Measurements from ENCODE around the gene PARD3B. TPM values are rescaled to one million over a fixed set of nuclear protein-coding genes. Genes with fewer than 3 reads are reported as not detected.

The PARD3B gene
- total RNA-seq, 1 experiment from 2014 or later = 2.0 TPM

DNA sequence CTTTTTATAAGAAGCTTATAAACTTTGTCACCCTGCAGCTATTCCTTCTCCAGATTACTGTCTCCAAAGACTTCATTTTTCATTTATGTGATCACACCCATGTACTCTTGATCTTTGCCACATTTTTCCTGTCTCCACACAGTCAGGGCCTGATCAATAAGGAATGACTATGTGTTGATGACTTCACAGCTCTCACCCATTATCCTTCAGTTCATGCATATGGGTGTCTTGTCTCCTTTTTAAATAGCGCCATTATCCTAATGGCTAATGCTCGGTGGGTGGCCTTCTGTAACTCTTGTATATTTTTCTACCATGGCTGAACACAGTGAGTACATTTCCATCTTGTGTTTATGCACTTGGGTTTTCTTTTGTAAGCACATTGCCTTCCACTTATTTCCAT is 801.4 kb downstream of the PARD3B start:
- no peaks in the 10 kb centered on the region; the same call in 1 of the 2 replicates for H4K20me1 ChIP-seq (ENCODE audit: insufficient read depth)
- BruUV-seq (replicated peaks) = no TSS peak
- intact Hi-C loops (cut with micrococcal nuclease) = no loop called here

More for the DNA sequence above, 801.4 kb downstream of the PARD3B start:
- no peaks in the 10 kb centered on the region for H3K9me3 ChIP-seq (ENCODE audit: control insufficient read depth in 1 of 2, insufficient read depth in 1 of 2, low read depth in 1 of 2, low read length in 2 of 2)
- ChIA-PET RAD21 (ENCODE audit: low non-redundant PET in 1 of 2, low total read pairs in 2 of 2, uncharacterized antibody in 2 of 2, unreplicated experiment in 2 of 2) (no interaction called here), CTCF (no interaction called here), POLR2A (no interaction called here)
- H3K27ac ChIP-seq (ENCODE audit: low read depth, low read length) = no peak overlapping the region
- 0 out of 2 replicates have a peak, but pooled peaks cover 9% of the 10 kb centered on the region for H3K27me3 ChIP-seq (ENCODE audit: insufficient read depth, low read length)
- H3K36me3 ChIP-seq (ENCODE audit: control insufficient read depth in 1 of 2, insufficient read depth in 2 of 2, low read length in 2 of 2) = no peaks in the 10 kb centered on the region
- DNase-seq (ENCODE audit: low read depth, low spot score) = no peak
- H3K4me1 ChIP-seq (ENCODE audit: control insufficient read depth in 1 of 2, insufficient read depth in 2 of 2, low read length in 2 of 2) = no peaks in the 10 kb centered on the region
- no peak overlapping the region for H2AFZ ChIP-seq (ENCODE audit: low read depth, low read length, poor library complexity, severe bottlenecking)
- H3K4me2 ChIP-seq (ENCODE audit: low read length) = no peak overlapping the region
- no peak overlapping the region for H3K4me3 ChIP-seq (replicated peaks in 1 of 2; ENCODE audit: low read depth in 1 of 2, low read length in 2 of 2)
- TF ChIP-seq, protein P1, sequence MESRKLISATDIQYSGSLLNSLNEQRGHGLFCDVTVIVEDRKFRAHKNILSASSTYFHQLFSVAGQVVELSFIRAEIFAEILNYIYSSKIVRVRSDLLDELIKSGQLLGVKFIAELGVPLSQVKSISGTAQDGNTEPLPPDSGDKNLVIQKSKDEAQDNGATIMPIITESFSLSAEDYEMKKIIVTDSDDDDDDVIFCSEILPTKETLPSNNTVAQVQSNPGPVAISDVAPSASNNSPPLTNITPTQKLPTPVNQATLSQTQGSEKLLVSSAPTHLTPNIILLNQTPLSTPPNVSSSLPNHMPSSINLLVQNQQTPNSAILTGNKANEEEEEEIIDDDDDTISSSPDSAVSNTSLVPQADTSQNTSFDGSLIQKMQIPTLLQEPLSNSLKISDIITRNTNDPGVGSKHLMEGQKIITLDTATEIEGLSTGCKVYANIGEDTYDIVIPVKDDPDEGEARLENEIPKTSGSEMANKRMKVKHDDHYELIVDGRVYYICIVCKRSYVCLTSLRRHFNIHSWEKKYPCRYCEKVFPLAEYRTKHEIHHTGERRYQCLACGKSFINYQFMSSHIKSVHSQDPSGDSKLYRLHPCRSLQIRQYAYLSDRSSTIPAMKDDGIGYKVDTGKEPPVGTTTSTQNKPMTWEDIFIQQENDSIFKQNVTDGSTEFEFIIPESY (IDR thresholded peaks at IDR 0.05; ENCODE audit: extremely low read depth, insufficient replicate concordance, low read length) = no peak
- TF ChIP-seq, protein P2, sequence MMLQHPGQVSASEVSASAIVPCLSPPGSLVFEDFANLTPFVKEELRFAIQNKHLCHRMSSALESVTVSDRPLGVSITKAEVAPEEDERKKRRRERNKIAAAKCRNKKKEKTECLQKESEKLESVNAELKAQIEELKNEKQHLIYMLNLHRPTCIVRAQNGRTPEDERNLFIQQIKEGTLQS (IDR thresholded peaks at IDR 0.05) = no peak
- TF ChIP-seq ELF1 (IDR thresholded peaks at IDR 0.05; ENCODE audit: borderline replicate concordance, low read depth) = no peak
- no peak for TF ChIP-seq EGR1 (IDR thresholded peaks at IDR 0.05; ENCODE audit: low read depth)
- TF ChIP-seq, protein P3, sequence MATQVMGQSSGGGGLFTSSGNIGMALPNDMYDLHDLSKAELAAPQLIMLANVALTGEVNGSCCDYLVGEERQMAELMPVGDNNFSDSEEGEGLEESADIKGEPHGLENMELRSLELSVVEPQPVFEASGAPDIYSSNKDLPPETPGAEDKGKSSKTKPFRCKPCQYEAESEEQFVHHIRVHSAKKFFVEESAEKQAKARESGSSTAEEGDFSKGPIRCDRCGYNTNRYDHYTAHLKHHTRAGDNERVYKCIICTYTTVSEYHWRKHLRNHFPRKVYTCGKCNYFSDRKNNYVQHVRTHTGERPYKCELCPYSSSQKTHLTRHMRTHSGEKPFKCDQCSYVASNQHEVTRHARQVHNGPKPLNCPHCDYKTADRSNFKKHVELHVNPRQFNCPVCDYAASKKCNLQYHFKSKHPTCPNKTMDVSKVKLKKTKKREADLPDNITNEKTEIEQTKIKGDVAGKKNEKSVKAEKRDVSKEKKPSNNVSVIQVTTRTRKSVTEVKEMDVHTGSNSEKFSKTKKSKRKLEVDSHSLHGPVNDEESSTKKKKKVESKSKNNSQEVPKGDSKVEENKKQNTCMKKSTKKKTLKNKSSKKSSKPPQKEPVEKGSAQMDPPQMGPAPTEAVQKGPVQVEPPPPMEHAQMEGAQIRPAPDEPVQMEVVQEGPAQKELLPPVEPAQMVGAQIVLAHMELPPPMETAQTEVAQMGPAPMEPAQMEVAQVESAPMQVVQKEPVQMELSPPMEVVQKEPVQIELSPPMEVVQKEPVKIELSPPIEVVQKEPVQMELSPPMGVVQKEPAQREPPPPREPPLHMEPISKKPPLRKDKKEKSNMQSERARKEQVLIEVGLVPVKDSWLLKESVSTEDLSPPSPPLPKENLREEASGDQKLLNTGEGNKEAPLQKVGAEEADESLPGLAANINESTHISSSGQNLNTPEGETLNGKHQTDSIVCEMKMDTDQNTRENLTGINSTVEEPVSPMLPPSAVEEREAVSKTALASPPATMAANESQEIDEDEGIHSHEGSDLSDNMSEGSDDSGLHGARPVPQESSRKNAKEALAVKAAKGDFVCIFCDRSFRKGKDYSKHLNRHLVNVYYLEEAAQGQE (IDR thresholded peaks at IDR 0.05; ENCODE audit: low read depth) = no peak
- no peak for TF ChIP-seq POLR2AphosphoS5 (IDR thresholded peaks at IDR 0.05; ENCODE audit: low read depth, low read length)
- TF ChIP-seq, protein P4, sequence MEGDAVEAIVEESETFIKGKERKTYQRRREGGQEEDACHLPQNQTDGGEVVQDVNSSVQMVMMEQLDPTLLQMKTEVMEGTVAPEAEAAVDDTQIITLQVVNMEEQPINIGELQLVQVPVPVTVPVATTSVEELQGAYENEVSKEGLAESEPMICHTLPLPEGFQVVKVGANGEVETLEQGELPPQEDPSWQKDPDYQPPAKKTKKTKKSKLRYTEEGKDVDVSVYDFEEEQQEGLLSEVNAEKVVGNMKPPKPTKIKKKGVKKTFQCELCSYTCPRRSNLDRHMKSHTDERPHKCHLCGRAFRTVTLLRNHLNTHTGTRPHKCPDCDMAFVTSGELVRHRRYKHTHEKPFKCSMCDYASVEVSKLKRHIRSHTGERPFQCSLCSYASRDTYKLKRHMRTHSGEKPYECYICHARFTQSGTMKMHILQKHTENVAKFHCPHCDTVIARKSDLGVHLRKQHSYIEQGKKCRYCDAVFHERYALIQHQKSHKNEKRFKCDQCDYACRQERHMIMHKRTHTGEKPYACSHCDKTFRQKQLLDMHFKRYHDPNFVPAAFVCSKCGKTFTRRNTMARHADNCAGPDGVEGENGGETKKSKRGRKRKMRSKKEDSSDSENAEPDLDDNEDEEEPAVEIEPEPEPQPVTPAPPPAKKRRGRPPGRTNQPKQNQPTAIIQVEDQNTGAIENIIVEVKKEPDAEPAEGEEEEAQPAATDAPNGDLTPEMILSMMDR (IDR thresholded peaks at IDR 0.05 in 2 of 3, conservative IDR thresholded peaks at IDR 0.05 in 1 of 3; ENCODE audit: borderline replicate concordance in 1 of 3, insufficient read depth in 1 of 3, low read depth in 2 of 3, low read length in 2 of 3) = no peak
- TF ChIP-seq JUND (IDR thresholded peaks at IDR 0.05) = no peak
- TF ChIP-seq YY1 (IDR thresholded peaks at IDR 0.05; ENCODE audit: extremely low read depth, insufficient replicate concordance, low read depth, low read length) = no peak
- no peak for TF ChIP-seq SP1 (IDR thresholded peaks at IDR 0.05; ENCODE audit: low read depth)
- H3K79me2 ChIP-seq (ENCODE audit: insufficient read depth, low read length) = no peaks in the 10 kb centered on the region
- ATAC-seq = no peak
- H3K9ac ChIP-seq (ENCODE audit: low read length) = no peak overlapping the region
- no peaks in the 10 kb centered on the region for H3K9me2 ChIP-seq (ENCODE audit: insufficient read depth)
